ENCODE results near the gene SLK. TPM values are rescaled to one million over a fixed set of nuclear protein-coding genes. Genes with fewer than 3 reads are reported as not detected.
A peak's percentile ranks its signal among the peaks of the same experiment; 100 is the strongest.

SLK gene
- total RNA-seq: 100 to 1,000 TPM in 1 of 6 donors, 10 to 100 TPM in 5; 38.7 to 103 (median 58.1) TPM

- no peaks in the 10 kb centered on the region for H3K9me3 ChIP-seq
- ATAC-seq (ENCODE audit: low FRiP score in 2 of 2): peak; percentile 96 to 99
- H3K27me3 ChIP-seq: no peaks in the 10 kb centered on the region
- H3K4me3 ChIP-seq: peak within 1 kb of the TSS; percentile 75 to 94 (median 90)
- H3K27ac ChIP-seq: peak within 1 kb of the TSS; percentile 97 to 100 (median 98)
- no peaks in the 10 kb centered on the region for H3K36me3 ChIP-seq
- H3K4me1 ChIP-seq: peaks cover 0 to 33% (median 17%) of the 10 kb centered on the region in 4 donors
- 1 to 2% methylated on average over 6 to 43 of the region's 92 CpGs for WGBS, 2 donors
- TF ChIP-seq POLR2AphosphoS5 (IDR thresholded peaks at IDR 0.05) (peak; percentile 75 to 90), CTCF (IDR thresholded peaks at IDR 0.05) (peak in 2 of 6 experiments; percentile 10 to 47), POLR2A (IDR thresholded peaks at IDR 0.05) (peak; percentile 39 to 98 (median 97)), EP300 (IDR thresholded peaks at IDR 0.05) (no peak)
- peak; percentile 85 to 98 for DNase-seq
Measured at GRCh38 chr10:103966671-103967447, at the start of gene SLK. TSS of gene SLK (plus strand) at chr10:103967140. CDS start at chr10:103967746, 606 bp downstream.

GRCh38 chr10:103917302-103918052, 49.5 kb upstream of the SLK start:
- Histone ChIP-seq H3K4me1 (peaks cover 34 to 44% (median 40%) of the 10 kb centered on the region in 4 donors), H3K27ac (peak overlapping the region; percentile 93 to 97 (median 95)), H3K9me3 (no peaks in the 10 kb centered on the region), H3K36me3 (no peaks in the 10 kb centered on the region), H3K4me3 (peak overlapping the region; percentile 26 to 73 (median 67)), H3K27me3 (no peaks in the 10 kb centered on the region)
- TF ChIP-seq POLR2AphosphoS5 (IDR thresholded peaks at IDR 0.05) (no peak), CTCF (IDR thresholded peaks at IDR 0.05) (peak in 3 of 6 experiments; percentile 24 to 27 (median 26))
- DNase-seq (peak in 1 of 2 donors; percentile 70), ATAC-seq (ENCODE audit: low FRiP score in 2 of 2) (peak; percentile 68 to 76)
- 0 to 2% methylated on average over 18 to 29 of the region's 29 CpGs for WGBS, 2 donors

- Histone ChIP-seq H3K27ac (peak within 1 kb of the TSS; percentile 93 to 97 (median 95)), H3K36me3 (no peaks in the 10 kb centered on the region), H3K4me3 (peak within 1 kb of the TSS; percentile 26 to 73 (median 67)), H3K4me1 (peaks cover 34 to 42% (median 38%) of the 10 kb centered on the region in 4 donors), H3K27me3 (no peaks in the 10 kb centered on the region), H3K9me3 (no peaks in the 10 kb centered on the region)
- peak; percentile 83 to 94 for TF ChIP-seq POLR2AphosphoS5 (IDR thresholded peaks at IDR 0.05)
- peak in 3 of 4 donors; percentile 93 to 97 (median 94) for TF ChIP-seq POLR2A (IDR thresholded peaks at IDR 0.05)
- TF ChIP-seq EP300 (IDR thresholded peaks at IDR 0.05): peak in 1 of 4 donors; percentile 55
- TF ChIP-seq CTCF (IDR thresholded peaks at IDR 0.05): peak in 3 of 6 experiments; percentile 24 to 57 (median 25)
- 1 to 2% methylated on average over 16 to 42 of the region's 53 CpGs for WGBS, 2 donors
- ATAC-seq (ENCODE audit: low FRiP score in 2 of 2): peak; percentile 99
- peak; percentile 98 to 99 for DNase-seq
Measured at GRCh38 chr10:103918053-103918846, 48.7 kb upstream of the SLK start, which contains the start of gene STN1. TSS of gene STN1 (minus strand) at chr10:103918184. CDS start at chr10:103917594, 590 bp downstream.

GRCh38 chr10:103919648-103920025, 47.3 kb upstream of the SLK start:
- H3K9me3 ChIP-seq: no peaks in the 10 kb centered on the region
- 91 to 100% methylated on average over 1 of the region's 1 CpG for WGBS, 2 donors
- no peak overlapping the region for H3K4me3 ChIP-seq
- TF ChIP-seq EP300 (IDR thresholded peaks at IDR 0.05): no peak
- TF ChIP-seq CTCF (IDR thresholded peaks at IDR 0.05): no peak
- TF ChIP-seq POLR2AphosphoS5 (IDR thresholded peaks at IDR 0.05): no peak
- TF ChIP-seq POLR2A (IDR thresholded peaks at IDR 0.05): no peak
- H3K27ac ChIP-seq: no peak overlapping the region
- DNase-seq (no peak), ATAC-seq (ENCODE audit: low FRiP score in 2 of 2) (no peak)
- H3K36me3 ChIP-seq: no peaks in the 10 kb centered on the region
- peaks cover 30 to 39% (median 32%) of the 10 kb centered on the region in 4 donors for H3K4me1 ChIP-seq
- no peaks in the 10 kb centered on the region for H3K27me3 ChIP-seq

All from upper lobe of left lung (tissue), 6 donors.